HepG2 (cell line): ENCODE results near the gene OR10V1. TPM values are rescaled to one million over a fixed set of nuclear protein-coding genes. Genes with fewer than 3 reads are reported as not detected.

Experiments
- ATAC-seq: fragments of 200-7000 bp; cut with Tn5 transposase; 3 replicates; pipeline ENCODE4 v1.9.1; 2020; ENCODE audit warnings: mild to moderate bottlenecking, moderate library complexity
- BruUV-seq: library from RNA; stranded (reverse); fragments of 400-500 nt; replicated peaks from 2 replicates; lab custom pipeline; 2021; lab: Mats Ljungman, UMichigan
- CTCF ChIA-PET: fragments of 300-600 bp; formaldehyde crosslinking; extraction: SDS; loops from one replicate; lab custom pipeline; 2021; ENCODE audit warnings: low total read pairs, inconsistent platforms, low intra/inter-chr PET ratio; lab: Yijun Ruan, JAX
- POLR2A ChIA-PET: fragments of 350-600 bp; sonication (Branson Sonifier 250); formaldehyde crosslinking; loops from one replicate; lab custom pipeline; 2020; ENCODE audit warnings: antibody characterized with exemption, inconsistent platforms; lab: Yijun Ruan, JAX
- DNase-seq: peaks from one replicate; pipeline ENCODE4 v3.0.0-alpha.2; 2015; ENCODE audit warnings: low spot score
- FAIRE-seq: peaks from 3 replicates; lab custom pipeline; 2011; peaks lifted over from hg19 to GRCh38; lab: Jason Lieb, UNC
- H2AFZ ChIP-seq: one replicate; pipeline ENCODE4 v1.6.1; 2011; ENCODE audit warnings: low read length, inconsistent platforms
- H3K27ac ChIP-seq: fragments of 300-600 bp; 3 replicates; pipeline ENCODE4 v1.8.0; 2011; ENCODE audit warnings: mixed run types, mild to moderate bottlenecking, mixed read lengths, low read length, inconsistent platforms; ENCODE audit not compliant: insufficient read depth; ENCODE audit errors: extremely low read length
- H3K27me3 ChIP-seq, 2 experiments: fragments of 200-600 bp in 1 of 2; 2 replicates in 1 of 2; 3 replicates in 1 of 2; pipeline versions ENCODE4 v1.6.0 to v1.8.0; 2011; ENCODE audit warnings: low read length in 2 of 2, mild to moderate bottlenecking in 2 of 2, moderate library complexity in 2 of 2, inconsistent platforms in 1 of 2; ENCODE audit not compliant: insufficient read depth in 2 of 2, control insufficient read depth in 1 of 2
- H3K36me3 ChIP-seq, 2 experiments: fragments of 200-600 bp in 1 of 2; replicated peaks in 1 of 2; 2 replicates in 1 of 2; 3 replicates in 1 of 2; pipeline versions ENCODE4 v1.5.1 to v1.8.0; 2011; ENCODE audit warnings: low read length in 2 of 2, inconsistent platforms in 1 of 2; ENCODE audit not compliant: insufficient read depth in 2 of 2, control insufficient read depth in 1 of 2
- H3K4me1 ChIP-seq: 2 replicates; pipeline ENCODE4 v1.5.1; 2012; ENCODE audit warnings: low read length, inconsistent platforms; ENCODE audit not compliant: insufficient read depth
- H3K4me2 ChIP-seq: 2 replicates; pipeline ENCODE4 v1.6.0; 2011; ENCODE audit warnings: low read depth, low read length, inconsistent platforms
- H3K4me3 ChIP-seq, 3 experiments: fragments of 200-600 bp in 1 of 3; sonication (generic), shearing (Covaris generic) in 1 of 3; replicated peaks in 1 of 3; 2 replicates each; pipeline ENCODE4 v1.5.1; 2011 to 2016; ENCODE audit warnings: low read length in 3 of 3, inconsistent platforms in 2 of 3, low read depth in 2 of 3, mild to moderate bottlenecking in 2 of 3, control low read depth in 1 of 3, mixed read lengths in 1 of 3; ENCODE audit not compliant: insufficient read depth in 1 of 3
- H3K79me2 ChIP-seq: one replicate; pipeline ENCODE4 v1.6.1; 2011; ENCODE audit warnings: low read length, inconsistent platforms; ENCODE audit not compliant: insufficient read depth
- H3K9ac ChIP-seq: 2 replicates; pipeline ENCODE4 v1.6.0; 2011; ENCODE audit warnings: mild to moderate bottlenecking, low read depth, low read length, inconsistent platforms; ENCODE audit not compliant: insufficient read depth
- H3K9me3 ChIP-seq: 2 replicates; pipeline ENCODE4 v1.5.1; 2012; ENCODE audit warnings: mild to moderate bottlenecking, low read length
- H4K20me1 ChIP-seq: 2 replicates; pipeline ENCODE4 v1.6.0; 2011; ENCODE audit warnings: inconsistent platforms, mild to moderate bottlenecking, low read length, moderate library complexity; ENCODE audit not compliant: insufficient read depth
- FOXP1 ChIP-seq, 2 experiments: fragments of 450-650 bp in 1 of 2; IDR thresholded peaks; 2 replicates each; pipeline ENCODE4 v1.6.1; 2017 to 2018; ENCODE audit warnings: antibody characterized with exemption in 1 of 2
- MTA1 ChIP-seq: sonication (generic); formaldehyde crosslinking; IDR thresholded peaks from 2 replicates; pipeline ENCODE4 v1.4.0; 2020; ENCODE audit warnings: missing genetic modification reagents, mild to moderate bottlenecking, borderline replicate concordance
- RXRA ChIP-seq: sonication (generic); formaldehyde crosslinking; IDR thresholded peaks from 2 replicates; pipeline ENCODE4 v1.5.1; 2020; ENCODE audit warnings: missing genetic modification reagents
- SRSF4 ChIP-seq: fragments of 200-400 bp; formaldehyde crosslinking; IDR thresholded peaks from one replicate; pipeline ENCODE4 v1.6.1; 2018; ENCODE audit warnings: mild to moderate bottlenecking, low read depth, low read length, moderate library complexity; ENCODE audit not compliant: poor library complexity, severe bottlenecking
- ZNF121 ChIP-seq: sonication (generic); formaldehyde crosslinking; IDR thresholded peaks from 2 replicates; pipeline ENCODE4 v1.5.0; 2020; ENCODE audit warnings: mild to moderate bottlenecking, missing genetic modification reagents
- ZNF256 ChIP-seq: sonication (generic); formaldehyde crosslinking; conservative IDR thresholded peaks from 2 replicates; pipeline ENCODE4 v1.4.0; 2020; ENCODE audit warnings: missing genetic modification reagents
- WGBS: methylation state at CpG from one replicate; pipeline ENCODE4 v1.1.6; 2017; ENCODE audit warnings: low lambda C conversion rate; 5-methylcytosine and 5-hydroxymethylcytosine counted together
- in situ Hi-C: cut with HindIII; loops from 2 replicates; pipeline ENCODE4 v1.10.0; 2017; ENCODE audit warnings: low pct_unique_long_range_greater_than_20kb; ENCODE audit not compliant: extremely low pct_ligation_motif_present
- intact Hi-C: fragments of 100-400 bp; cut with micrococcal nuclease; formaldehyde crosslinking; loops from one replicate; pipeline ENCODE4 v1.10.0; 2022; ENCODE audit not compliant: unreplicated experiment
- polyA plus RNA-seq, 8 experiments: library from polyadenylated mRNA; depleted of rRNA in 3 of 8; stranded (reverse) in 7 of 8; unstranded in 1 of 8; fragments of >200 nt; fragmentation: Illumina TruSeq in 4 of 8; extraction: Trizol in 4 of 8; gene quantifications; 2 replicates each; pipeline versions ENCODE4 v1.2.1 to v1.2.3, GENCODE V29; 2011 to 2016; ENCODE audit warnings: low read depth in 4 of 8, missing spikeins in 1 of 8, mixed read lengths in 1 of 8; ENCODE audit not compliant: insufficient read depth in 1 of 8
- total RNA-seq, 5 experiments: library from RNA; depleted of rRNA; stranded (reverse); fragments of >200 nt; fragmentation: Illumina TruSeq; extraction: Trizol; gene quantifications; 2 replicates each; pipeline ENCODE4 v1.2.3, GENCODE V29; 2016; ENCODE audit warnings: low read depth in 1 of 5
- TF ChIP-seq, protein P1 (sequence below): sonication (generic); formaldehyde crosslinking; IDR thresholded peaks from 2 replicates; pipeline ENCODE4 v1.4.0; 2020; ENCODE audit warnings: missing genetic modification reagents
- TF ChIP-seq, protein P2 (sequence below): sonication (generic); formaldehyde crosslinking; IDR thresholded peaks from 2 replicates; pipeline ENCODE4 v1.5.1; 2020; ENCODE audit warnings: mild to moderate bottlenecking, missing genetic modification reagents, moderate library complexity
- TF ChIP-seq, protein P3 (sequence below): sonication (generic); formaldehyde crosslinking; IDR thresholded peaks from 2 replicates; pipeline ENCODE4 v1.4.0; 2020; ENCODE audit warnings: mild to moderate bottlenecking, missing genetic modification reagents
- TF ChIP-seq, protein P4 (sequence below): sonication (generic); formaldehyde crosslinking; IDR thresholded peaks from 2 replicates; pipeline ENCODE4 v1.8.1; 2023; ENCODE audit warnings: mild to moderate bottlenecking, missing genetic modification reagents

Gene OR10V1
- total and polyA plus RNA-seq, 2 of the 13 experiments (the other 11 are each of a cell fraction or from before 2014, with no cell fraction given), result not detected

DNA sequence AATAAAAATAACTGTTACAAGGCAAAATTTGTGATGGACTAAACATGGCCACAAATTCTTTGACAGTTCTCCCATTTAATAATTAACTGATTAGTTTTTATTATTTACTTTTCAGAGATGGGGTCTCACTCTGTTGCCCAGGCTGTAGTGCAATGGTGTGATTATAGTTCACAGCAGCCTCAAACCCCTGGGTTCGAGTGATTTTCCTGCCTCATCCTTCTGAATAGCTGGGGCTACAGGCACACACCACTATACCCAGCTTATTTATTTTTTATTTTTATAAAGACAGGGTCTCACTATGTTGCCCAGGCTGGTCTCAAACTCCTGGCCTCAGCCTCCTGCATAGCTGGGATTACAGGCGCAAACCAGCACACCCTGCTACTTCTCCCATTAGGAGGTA lies 40.4 kb downstream of the OR10V1 start:
- ChIA-PET CTCF (no interaction called here), POLR2A (no interaction called here)
- H3K4me3 ChIP-seq, result no peak overlapping the region
- H3K27me3 ChIP-seq, result no peaks in the 10 kb centered on the region; a peak in 1 of 5 replicates
- H2AFZ ChIP-seq, result no peak overlapping the region
- H3K79me2 ChIP-seq, result peaks cover 2% of the 10 kb centered on the region
- no peak overlapping the region for H3K27ac ChIP-seq
- no peak for ATAC-seq
- intact Hi-C loops (no loop called here), in situ Hi-C loops (loop anchor here (10.0 kb wide), 1 partner anchor 132 kb away; no protein-coding TSS in a partner anchor)
- 0 out of 2 replicates have a peak, but pooled peaks have one; percentile 50 for TF ChIP-seq ZNF121
- TF ChIP-seq MTA1 (CRISPR knock-in tag), result no peak
- TF ChIP-seq, protein P1, sequence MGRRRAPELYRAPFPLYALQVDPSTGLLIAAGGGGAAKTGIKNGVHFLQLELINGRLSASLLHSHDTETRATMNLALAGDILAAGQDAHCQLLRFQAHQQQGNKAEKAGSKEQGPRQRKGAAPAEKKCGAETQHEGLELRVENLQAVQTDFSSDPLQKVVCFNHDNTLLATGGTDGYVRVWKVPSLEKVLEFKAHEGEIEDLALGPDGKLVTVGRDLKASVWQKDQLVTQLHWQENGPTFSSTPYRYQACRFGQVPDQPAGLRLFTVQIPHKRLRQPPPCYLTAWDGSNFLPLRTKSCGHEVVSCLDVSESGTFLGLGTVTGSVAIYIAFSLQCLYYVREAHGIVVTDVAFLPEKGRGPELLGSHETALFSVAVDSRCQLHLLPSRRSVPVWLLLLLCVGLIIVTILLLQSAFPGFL (CRISPR knock-in tag), result no peak
- TF ChIP-seq, protein P2, sequence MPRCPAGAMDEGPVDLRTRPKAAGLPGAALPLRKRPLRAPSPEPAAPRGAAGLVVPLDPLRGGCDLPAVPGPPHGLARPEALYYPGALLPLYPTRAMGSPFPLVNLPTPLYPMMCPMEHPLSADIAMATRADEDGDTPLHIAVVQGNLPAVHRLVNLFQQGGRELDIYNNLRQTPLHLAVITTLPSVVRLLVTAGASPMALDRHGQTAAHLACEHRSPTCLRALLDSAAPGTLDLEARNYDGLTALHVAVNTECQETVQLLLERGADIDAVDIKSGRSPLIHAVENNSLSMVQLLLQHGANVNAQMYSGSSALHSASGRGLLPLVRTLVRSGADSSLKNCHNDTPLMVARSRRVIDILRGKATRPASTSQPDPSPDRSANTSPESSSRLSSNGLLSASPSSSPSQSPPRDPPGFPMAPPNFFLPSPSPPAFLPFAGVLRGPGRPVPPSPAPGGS (CRISPR knock-in tag), result no peak
- TF ChIP-seq, all 625 proteins: peak for 1
- H3K9ac ChIP-seq, result no peak overlapping the region
- DNase-seq (no peak), FAIRE-seq (no peak)
- BruUV-seq, result no TSS peak
- WGBS, result 50% methylated on average over 2 of the region's 2 CpGs
- H3K4me1 ChIP-seq, result peaks cover 47% of the 10 kb centered on the region
- H4K20me1 ChIP-seq, result no peaks in the 10 kb centered on the region
- no peaks in the 10 kb centered on the region for H3K9me3 ChIP-seq
- no peaks in the 10 kb centered on the region for H3K36me3 ChIP-seq
- H3K4me2 ChIP-seq, result no peak overlapping the region

DNA sequence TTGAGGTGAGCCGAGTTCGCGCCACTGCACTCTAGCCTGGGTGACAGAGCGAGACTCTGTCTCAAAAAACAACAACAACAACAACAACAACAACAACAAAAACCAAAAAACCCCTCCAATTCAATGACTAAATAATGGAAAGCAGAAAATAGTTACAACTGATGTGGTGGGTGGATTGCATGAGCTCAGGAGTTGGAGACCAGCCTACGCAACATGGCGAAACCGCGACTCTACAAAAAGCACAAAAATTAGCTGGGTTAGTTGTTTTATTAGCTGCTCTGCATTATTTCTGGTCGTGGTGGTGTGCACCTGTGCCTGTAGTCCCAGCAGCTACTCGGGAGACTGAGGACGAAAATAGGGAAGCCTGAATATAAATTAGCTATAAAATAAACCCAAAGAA lies 42.2 kb downstream of the OR10V1 start:
- TF ChIP-seq SRSF4 (no peak), FOXP1 (IDR thresholded peaks at IDR 0.05) (peak; percentile 41; the same call in 1 of the 2 replicates), FOXP1 (CRISPR knock-in tag; IDR thresholded peaks at IDR 0.05) (no peak), ZNF256 (no peak), RXRA (CRISPR knock-in tag) (no peak)
- TF ChIP-seq, protein P3, sequence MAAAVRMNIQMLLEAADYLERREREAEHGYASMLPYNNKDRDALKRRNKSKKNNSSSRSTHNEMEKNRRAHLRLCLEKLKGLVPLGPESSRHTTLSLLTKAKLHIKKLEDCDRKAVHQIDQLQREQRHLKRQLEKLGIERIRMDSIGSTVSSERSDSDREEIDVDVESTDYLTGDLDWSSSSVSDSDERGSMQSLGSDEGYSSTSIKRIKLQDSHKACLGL (CRISPR knock-in tag), result no peak
- TF ChIP-seq, protein P4, sequence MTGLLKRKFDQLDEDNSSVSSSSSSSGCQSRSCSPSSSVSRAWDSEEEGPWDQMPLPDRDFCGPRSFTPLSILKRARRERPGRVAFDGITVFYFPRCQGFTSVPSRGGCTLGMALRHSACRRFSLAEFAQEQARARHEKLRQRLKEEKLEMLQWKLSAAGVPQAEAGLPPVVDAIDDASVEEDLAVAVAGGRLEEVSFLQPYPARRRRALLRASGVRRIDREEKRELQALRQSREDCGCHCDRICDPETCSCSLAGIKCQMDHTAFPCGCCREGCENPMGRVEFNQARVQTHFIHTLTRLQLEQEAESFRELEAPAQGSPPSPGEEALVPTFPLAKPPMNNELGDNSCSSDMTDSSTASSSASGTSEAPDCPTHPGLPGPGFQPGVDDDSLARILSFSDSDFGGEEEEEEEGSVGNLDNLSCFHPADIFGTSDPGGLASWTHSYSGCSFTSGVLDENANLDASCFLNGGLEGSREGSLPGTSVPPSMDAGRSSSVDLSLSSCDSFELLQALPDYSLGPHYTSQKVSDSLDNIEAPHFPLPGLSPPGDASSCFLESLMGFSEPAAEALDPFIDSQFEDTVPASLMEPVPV (CRISPR knock-in tag), result no peak
- TF ChIP-seq, all 625 proteins: peak for 1
- in situ Hi-C loops, result loop anchor here (10.0 kb wide), 1 partner anchor 133 kb away; no protein-coding TSS in a partner anchor
- FAIRE-seq, result no peak
- Histone ChIP-seq H3K9ac (no peak overlapping the region), H3K27ac (no peak overlapping the region), H3K4me2 (no peak overlapping the region), H3K9me3 (no peaks in the 10 kb centered on the region), H3K79me2 (peaks cover 20% of the 10 kb centered on the region), H3K4me3 (no peak overlapping the region), H2AFZ (no peak overlapping the region), H4K20me1 (no peaks in the 10 kb centered on the region; the same call in 1 of the 2 replicates), H3K4me1 (peaks cover 54% of the 10 kb centered on the region), H3K36me3 (peaks cover 2 to 4% of the 10 kb centered on the region in 2 experiments; a peak in 4 of 5 replicates), H3K27me3 (no peaks in the 10 kb centered on the region; a peak in 1 of 5 replicates)
- no peak for ATAC-seq
- CTCF ChIA-PET, result no interaction called here
- intact Hi-C loops, result no loop called here
- BruUV-seq, result no TSS peak
- POLR2A ChIA-PET, result no interaction called here
- WGBS, result 93% methylated on average over 11 of the region's 11 CpGs
- no peak for DNase-seq
